GM18951 (cell line): ENCODE measurements around the gene PAK6.

ENCODE experiments used
- POLR2A ChIP-seq: IDR thresholded peaks from 4 replicates; pipeline ENCODE4 v1.6.1; 2011; ENCODE audit warnings: mild to moderate bottlenecking; ENCODE audit not compliant: insufficient read length, insufficient read depth; ENCODE audit errors: extremely low read depth
- in situ Hi-C: fragments of 300-500 bp; cut with MboI; formaldehyde crosslinking; loops from one replicate; pipeline ENCODE4 v1.12.0; 2022; ENCODE audit warnings: low sequenced_read_pairs, mixed read lengths, inconsistent platforms; ENCODE audit not compliant: unreplicated experiment

The PAK6 gene

GRCh38 chr15:40246496-40247280 lies 7.8 kb downstream of the PAK6 start:
- TF ChIP-seq POLR2A: no peak
- in situ Hi-C loops: no loop called here

- TF ChIP-seq POLR2A: no peak
Measured at GRCh38 chr15:40247406-40247971, 8.6 kb downstream of the PAK6 start.

GRCh38 chr15:40248006-40248783 lies 9.3 kb downstream of the PAK6 start:
- no peak for TF ChIP-seq POLR2A
- in situ Hi-C loops: no loop called here

More at GRCh38 chr15:40247406-40247971, 8.6 kb downstream of the PAK6 start:
- in situ Hi-C loops: no loop called here

- TF ChIP-seq POLR2A: no peak
- in situ Hi-C loops: no loop called here
Measured at GRCh38 chr15:40249477-40250303, 10.8 kb downstream of the PAK6 start.

- TF ChIP-seq POLR2A: no peak
- in situ Hi-C loops: no loop called here
Measured at GRCh38 chr15:40250304-40250656, 11.4 kb downstream of the PAK6 start.

GRCh38 chr15:40250771-40251483 lies 12.1 kb downstream of the PAK6 start:
- in situ Hi-C loops: no loop called here
- no peak for TF ChIP-seq POLR2A

- in situ Hi-C loops: no loop called here
Measured at GRCh38 chr15:40251486-40252140, 12.8 kb downstream of the PAK6 start.

GRCh38 chr15:40252141-40252437 lies 13.2 kb downstream of the PAK6 start:
- in situ Hi-C loops: no loop called here
- TF ChIP-seq POLR2A: no peak

More at GRCh38 chr15:40251486-40252140, 12.8 kb downstream of the PAK6 start:
- TF ChIP-seq POLR2A: no peak

- TF ChIP-seq POLR2A: no peak
- in situ Hi-C loops: no loop called here
Measured at GRCh38 chr15:40252438-40253166, 13.7 kb downstream of the PAK6 start.

GRCh38 chr15:40253167-40253790 lies 14.4 kb downstream of the PAK6 start:
- in situ Hi-C loops: no loop called here
- no peak for TF ChIP-seq POLR2A

- no peak for TF ChIP-seq POLR2A
- in situ Hi-C loops: no loop called here
Measured at GRCh38 chr15:40254452-40254851, 15.6 kb downstream of the PAK6 start.
